HCEC 1CT (cell line): ENCODE measurements around the gene ASIC5.

Source experiments
- DNase-seq: peaks from one replicate; pipeline ENCODE4 v3.0.0-alpha.2; 2017

Gene ASIC5

GRCh38 chr4:155878611-155879010, 12.5 kb upstream of the ASIC5 start:
- DNase-seq, result no peak

- no peak for DNase-seq
Observed at GRCh38 chr4:155877971-155878370, 11.9 kb upstream of the ASIC5 start.

GRCh38 chr4:155875878-155876277, 9.8 kb upstream of the ASIC5 start:
- DNase-seq, result no peak

GRCh38 chr4:155855897-155856296, 10.2 kb downstream of the ASIC5 start:
- no peak for DNase-seq

- DNase-seq, result peak; percentile 51
Observed at GRCh38 chr4:155854582-155855226, 11.4 kb downstream of the ASIC5 start.

GRCh38 chr4:155853189-155853588, 12.9 kb downstream of the ASIC5 start:
- DNase-seq, result no peak

GRCh38 chr4:155849042-155849441, 17.0 kb downstream of the ASIC5 start:
- DNase-seq, result no peak

- DNase-seq, result no peak
Observed at GRCh38 chr4:155846929-155847328, 19.1 kb downstream of the ASIC5 start.

GRCh38 chr4:155842080-155842479, 24.0 kb downstream of the ASIC5 start:
- DNase-seq, result no peak

GRCh38 chr4:155837203-155837796, 28.8 kb downstream of the ASIC5 start:
- DNase-seq, result no peak

- no peak for DNase-seq
Observed at GRCh38 chr4:155832664-155833063, 33.4 kb downstream of the ASIC5 start.

GRCh38 chr4:155828628-155829027, 37.4 kb downstream of the ASIC5 start:
- no peak for DNase-seq

GRCh38 chr4:155822572-155822971, 43.5 kb downstream of the ASIC5 start:
- DNase-seq, result no peak

GRCh38 chr4:155820887-155821518, 45.1 kb downstream of the ASIC5 start:
- DNase-seq, result no peak

- peak; percentile 2 for DNase-seq
Observed at GRCh38 chr4:155819066-155819465, 47.0 kb downstream of the ASIC5 start.

GRCh38 chr4:155818639-155819038, 47.4 kb downstream of the ASIC5 start:
- DNase-seq, result no peak

GRCh38 chr4:155811083-155811482, 55.0 kb downstream of the ASIC5 start:
- no peak for DNase-seq

GRCh38 chr4:155809835-155810234, 56.2 kb downstream of the ASIC5 start:
- peak; percentile 79 for DNase-seq

GRCh38 chr4:155807021-155807420, 59.1 kb downstream of the ASIC5 start:
- peak; percentile 63 for DNase-seq

- peak; percentile 52 for DNase-seq
Observed at GRCh38 chr4:155805016-155805415, 61.1 kb downstream of the ASIC5 start.

- DNase-seq, result peak; percentile 0
Observed at GRCh38 chr4:155802190-155802959, 63.7 kb downstream of the ASIC5 start.

- no peak for DNase-seq
Observed at GRCh38 chr4:155800685-155801343, 65.3 kb downstream of the ASIC5 start.

GRCh38 chr4:155799794-155800123, 66.3 kb downstream of the ASIC5 start:
- DNase-seq, result no peak
